HG03066 (cell line): Measurements from ENCODE around the gene SLC35F6.
"Not testable (repeated sequence)": the region's sequence is repeated elsewhere in the genome, so short reads cannot be mapped to it uniquely, and the experiment has no call there.

Experiments used
- ATAC-seq: cut with Tn5 transposase; IDR thresholded peaks from one replicate; pipeline ENCODE4 v1.9.1; 2021; ENCODE audit warnings: low read depth; ENCODE audit not compliant: unreplicated experiment

SLC35F6 gene

DNA sequence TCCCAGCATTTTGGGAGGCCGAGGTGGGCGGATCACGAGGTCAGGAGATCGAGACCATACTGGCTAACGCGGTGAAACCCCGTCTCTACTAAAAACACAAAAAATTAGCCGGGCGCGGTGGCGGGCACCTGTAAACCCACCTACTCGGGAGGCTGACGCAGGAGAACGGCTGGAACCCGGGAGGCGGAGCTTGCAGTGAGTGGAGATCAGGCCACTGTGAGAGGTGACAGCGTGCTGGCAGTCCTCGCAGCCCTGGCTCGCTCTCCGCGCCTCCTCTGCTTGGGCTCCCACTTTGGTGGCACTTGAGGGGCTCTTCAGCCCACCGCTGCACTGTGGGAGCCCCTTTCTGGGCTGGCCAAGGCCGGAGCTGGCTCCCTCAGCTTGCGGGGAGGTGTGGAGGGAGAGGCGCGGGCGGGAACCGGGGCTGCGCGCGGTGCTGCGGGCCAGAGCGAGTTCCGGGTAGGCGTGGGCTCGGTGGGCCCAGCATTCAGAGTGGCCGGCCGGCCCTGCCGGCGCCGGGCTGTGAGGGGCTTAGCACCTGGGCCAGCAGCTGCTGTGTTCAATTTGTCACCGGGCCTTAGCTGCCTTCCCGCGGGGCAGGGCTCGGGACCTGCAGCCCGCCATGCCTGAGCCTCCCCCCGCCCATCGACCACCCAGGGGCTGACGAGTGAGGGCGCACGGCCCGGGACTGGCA is 50.1 kb downstream of the SLC35F6 start:
- ATAC-seq, result not testable (repeated sequence)

DNA sequence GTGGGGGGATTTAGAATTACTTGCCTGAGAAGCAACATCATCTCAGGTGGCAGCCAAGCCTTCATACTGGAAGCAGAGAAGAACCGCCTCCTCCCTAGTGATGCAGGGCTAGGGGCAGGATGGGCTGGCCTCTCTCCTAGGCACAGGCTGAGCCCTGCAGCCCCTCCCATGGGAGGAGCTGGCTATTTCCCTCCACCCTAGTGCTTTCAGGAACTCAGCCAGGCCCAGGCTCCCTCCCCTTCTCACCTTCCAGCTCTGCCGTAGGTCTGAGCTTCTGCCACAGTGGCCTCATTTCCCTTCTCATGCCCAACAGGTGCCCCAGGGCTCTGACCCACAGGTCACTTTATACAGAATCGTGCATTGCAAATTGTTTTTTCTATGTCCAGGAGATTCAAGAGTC is 52.8 kb downstream of the SLC35F6 start:
- no peak for ATAC-seq

DNA sequence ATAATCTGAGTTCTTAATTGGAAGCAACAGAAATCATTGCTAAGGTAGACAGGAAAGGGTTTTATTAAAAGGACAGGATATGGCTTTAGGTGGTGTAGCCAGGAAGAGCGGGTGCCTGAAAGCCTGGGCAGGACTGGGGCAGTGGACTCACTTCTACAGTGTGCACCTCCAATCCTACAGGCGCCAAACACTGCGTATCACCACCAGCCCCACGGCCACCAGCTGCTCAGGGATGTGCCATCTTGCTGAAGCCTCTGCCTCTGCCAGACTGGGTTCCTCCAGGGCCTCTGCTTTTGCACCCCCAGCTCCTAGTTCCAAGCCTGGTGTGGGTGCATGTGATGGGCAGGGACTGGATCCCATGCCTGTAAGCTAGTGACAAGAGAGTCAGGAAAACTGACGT is 54.2 kb downstream of the SLC35F6 start:
- ATAC-seq, result no peak

DNA sequence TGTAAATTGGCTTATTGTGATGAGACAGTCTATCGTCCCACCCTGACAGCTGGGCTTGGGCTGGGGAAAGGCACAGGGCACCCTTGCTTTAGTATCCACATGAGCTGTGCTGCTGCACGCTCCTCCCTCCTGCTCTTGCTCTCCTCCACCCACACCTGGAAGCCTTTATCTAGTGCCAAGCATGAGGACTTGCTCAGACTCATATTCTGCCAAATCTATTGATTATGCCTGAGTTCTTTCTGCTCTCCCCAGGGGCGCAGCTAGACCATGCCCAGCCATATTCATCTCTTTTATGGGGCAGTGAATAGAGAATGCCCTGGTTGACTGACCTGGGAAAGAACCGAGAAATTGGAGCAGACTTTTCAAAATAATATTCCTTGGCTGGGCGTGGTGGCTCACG is 54.9 kb downstream of the SLC35F6 start:
- no peak for ATAC-seq

DNA sequence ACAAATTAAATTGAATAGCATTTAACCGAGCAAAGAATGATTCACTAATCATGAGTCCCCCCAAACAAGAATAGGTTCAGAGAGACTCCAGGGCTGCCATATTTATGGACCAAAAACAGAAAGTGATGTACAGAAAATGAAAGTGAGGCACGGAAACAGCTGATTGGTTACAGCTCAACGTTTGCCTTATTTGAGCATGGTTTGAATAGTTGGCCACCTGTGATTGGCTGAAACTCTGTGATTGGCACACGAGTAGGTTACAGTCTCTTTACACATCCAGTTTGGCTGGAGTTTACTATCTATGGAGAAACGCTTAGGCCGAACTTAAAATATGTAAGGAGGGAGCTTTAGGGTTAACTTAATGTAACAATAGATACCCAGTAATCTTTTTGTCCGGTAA is 56.8 kb downstream of the SLC35F6 start:
- ATAC-seq, result no peak

DNA sequence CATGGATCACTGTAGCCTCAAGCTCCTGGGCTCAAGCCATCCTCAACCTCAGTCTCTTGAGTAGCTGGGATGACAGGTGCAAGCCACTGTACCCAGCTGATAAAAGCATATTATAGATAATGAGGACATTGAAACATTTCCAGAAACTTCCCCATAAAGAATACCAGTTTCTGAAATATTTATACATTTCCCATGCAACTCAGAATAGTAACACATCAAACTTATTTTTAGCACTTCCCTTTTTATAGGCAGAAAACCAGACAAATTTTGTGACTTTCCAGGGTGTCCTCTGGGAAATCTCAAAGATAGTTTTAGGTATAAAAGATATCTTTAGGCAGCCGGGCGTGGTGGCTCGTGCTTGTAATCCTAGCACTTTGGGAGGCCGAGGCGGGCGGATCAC is 58.8 kb downstream of the SLC35F6 start:
- ATAC-seq, result no peak
